Stimulated activated CD8-positive, alpha-beta memory T cell treated with anti-CD3 and anti-CD28 coated beads, Interleukin-12 subunit alpha, Interleukin-12 subunit beta, amount 100 ng/mL, for 1 hour (primary cell): Measurements from ENCODE around the gene ZC3H6.

Experiments
- DNase-seq: peaks from one replicate; pipeline ENCODE4 v3.0.0-alpha.2; 2020; ENCODE audit warnings: low read depth

ZC3H6 gene

GRCh38 chr2:112275311-112275886, at the start of gene ZC3H6:
Gene ZC3H6, plus strand, starts transcription at chr2:112275597. Its CDS starts 398 bp downstream, at chr2:112275995.
- peak; percentile 99 for DNase-seq

GRCh38 chr2:112229348-112229747, 46.0 kb upstream of the ZC3H6 start:
- no peak for DNase-seq

- no peak for DNase-seq
Measured at GRCh38 chr2:112230371-112230770, 45.0 kb upstream of the ZC3H6 start.

- no peak for DNase-seq
Measured at GRCh38 chr2:112239862-112240261, 35.5 kb upstream of the ZC3H6 start.

GRCh38 chr2:112242384-112242783, 33.0 kb upstream of the ZC3H6 start:
- DNase-seq = no peak

- DNase-seq = no peak
Measured at GRCh38 chr2:112243233-112243632, 32.2 kb upstream of the ZC3H6 start.

GRCh38 chr2:112244854-112245253, 30.5 kb upstream of the ZC3H6 start:
- no peak for DNase-seq

- DNase-seq = no peak
Measured at GRCh38 chr2:112251271-112251670, 24.1 kb upstream of the ZC3H6 start.

GRCh38 chr2:112253261-112253815, 22.1 kb upstream of the ZC3H6 start:
- no peak for DNase-seq

- DNase-seq = peak; percentile 94
Measured at GRCh38 chr2:112254466-112255240, 20.7 kb upstream of the ZC3H6 start, which contains the start of gene ZC3H8. Gene ZC3H8, minus strand, starts transcription at chr2:112255042. Its CDS starts 61 bp downstream, at chr2:112254981.

- no peak for DNase-seq
Measured at GRCh38 chr2:112255875-112256274, 19.5 kb upstream of the ZC3H6 start.

GRCh38 chr2:112256654-112257053, 18.7 kb upstream of the ZC3H6 start:
- no peak for DNase-seq

- DNase-seq = no peak
Measured at GRCh38 chr2:112257575-112257974, 17.8 kb upstream of the ZC3H6 start.

- DNase-seq = peak; percentile 75
Measured at GRCh38 chr2:112259509-112260294, 15.7 kb upstream of the ZC3H6 start.

- DNase-seq = no peak
Measured at GRCh38 chr2:112260295-112260625, 15.1 kb upstream of the ZC3H6 start.

GRCh38 chr2:112262876-112263275, 12.5 kb upstream of the ZC3H6 start:
- DNase-seq = no peak

GRCh38 chr2:112268547-112268946, 6.8 kb upstream of the ZC3H6 start:
- DNase-seq = no peak

GRCh38 chr2:112272669-112273068, 2.7 kb upstream of the ZC3H6 start:
- DNase-seq = no peak

GRCh38 chr2:112273349-112273748, 2.0 kb upstream of the ZC3H6 start:
- DNase-seq = no peak

GRCh38 chr2:112275887-112276773, 733 bp downstream of the ZC3H6 start:
- peak; percentile 76 for DNase-seq

- DNase-seq = no peak
Measured at GRCh38 chr2:112276954-112277353, 1.6 kb downstream of the ZC3H6 start.
